Neural progenitor cell (in vitro differentiated cells): ENCODE results near the gene ZNF878.

Experiments
- CTCF ChIP-seq: fragments of 200-600 bp; sonication (generic); IDR thresholded peaks from 2 replicates; pipeline ENCODE4 v1.5.1; 2017; ENCODE audit warnings: antibody characterized with exemption, mild to moderate bottlenecking
- EZH2 ChIP-seq: fragments of 200-600 bp; sonication (generic); IDR thresholded peaks from 2 replicates; pipeline ENCODE4 v1.6.1; 2017; ENCODE audit warnings: antibody characterized with exemption, mild to moderate bottlenecking, moderate library complexity

GRCh38 chr19:12035220-12036172 lies 17.3 kb downstream of the ZNF878 start, which contains the start of gene ZNF433:
- TF ChIP-seq CTCF (no peak), EZH2 (no peak)
